WTC11 (cell line): ENCODE results near the gene DMKN. TPM values are rescaled to one million over a fixed set of nuclear protein-coding genes. Genes with fewer than 3 reads are reported as not detected.

Experiments
- ATAC-seq: fragments of 200-7000 bp; cut with Tn5 transposase; 2 replicates; pipeline ENCODE4 v1.10.0; 2021; ENCODE audit warnings: mild to moderate bottlenecking, moderate library complexity
- CTCF ChIA-PET: fragments of 300-600 bp; sonication (Branson Sonifier 250); formaldehyde crosslinking; loops from one replicate; lab custom pipeline; 2021; ENCODE audit warnings: antibody characterized with exemption; lab: Charles Lee
- POLR2A ChIA-PET: fragments of 350-600 bp; sonication (Branson Sonifier 250); formaldehyde crosslinking; loops from one replicate; lab custom pipeline; 2021; ENCODE audit warnings: antibody characterized with exemption; lab: Charles Lee
- DNase-seq: peaks from one replicate; pipeline ENCODE4 v3.0.0; 2021; ENCODE audit warnings: low spot score
- H3K27ac Mint-ChIP-seq: 2 replicates; pipeline ENCODE4 v1.8.0; 2021; ENCODE audit warnings: mixed read lengths
- H3K27me3 Mint-ChIP-seq: 2 replicates; pipeline ENCODE4 v1.8.0; 2021; ENCODE audit warnings: low read depth, mild to moderate bottlenecking, moderate library complexity, mixed read lengths
- H3K36me3 Mint-ChIP-seq: 2 replicates; pipeline ENCODE4 v1.8.0; 2021; ENCODE audit warnings: mixed read lengths
- H3K4me1 Mint-ChIP-seq: 2 replicates; pipeline ENCODE4 v1.8.0; 2022; ENCODE audit warnings: mixed read lengths
- H3K4me3 Mint-ChIP-seq: 2 replicates; pipeline ENCODE4 v1.8.0; 2021; ENCODE audit warnings: mild to moderate bottlenecking, moderate library complexity, mixed read lengths
- H3K9me3 Mint-ChIP-seq: 2 replicates; pipeline ENCODE4 v1.8.0; 2021; ENCODE audit warnings: mixed read lengths
- ARID4B ChIP-seq: sonication (generic); formaldehyde crosslinking; IDR thresholded peaks from 2 replicates; pipeline ENCODE4 v1.8.0; 2023; ENCODE audit warnings: missing genetic modification reagents, mild to moderate bottlenecking, borderline replicate concordance
- ATF2 ChIP-seq: sonication (generic); formaldehyde crosslinking; IDR thresholded peaks from 2 replicates; pipeline ENCODE4 v1.8.1; 2022; ENCODE audit warnings: low read depth, missing genetic modification reagents, borderline replicate concordance
- ATF6 ChIP-seq: sonication (generic); formaldehyde crosslinking; IDR thresholded peaks from 2 replicates; pipeline ENCODE4 v1.8.1; 2023; ENCODE audit warnings: mild to moderate bottlenecking, missing genetic modification reagents
- CREM ChIP-seq: sonication (generic); formaldehyde crosslinking; IDR thresholded peaks from 2 replicates; pipeline ENCODE4 v1.8.1; 2022; ENCODE audit warnings: mild to moderate bottlenecking, missing genetic modification reagents, moderate library complexity
- EMX1 ChIP-seq: fragments of 250-450 bp; sonication (Bioruptor Pico); IDR thresholded peaks from 2 replicates; pipeline ENCODE4 v1.8.0; 2021; ENCODE audit warnings: mild to moderate bottlenecking
- ETV6 ChIP-seq: sonication (generic); formaldehyde crosslinking; IDR thresholded peaks from 2 replicates; pipeline ENCODE4 v1.8.1; 2022; ENCODE audit warnings: mild to moderate bottlenecking, missing genetic modification reagents
- OVOL2 ChIP-seq: fragments of 250-450 bp; sonication (Bioruptor Pico); IDR thresholded peaks from 2 replicates; pipeline ENCODE4 v1.9.0; 2021; ENCODE audit warnings: mild to moderate bottlenecking, borderline replicate concordance
- SMAD3 ChIP-seq: sonication (generic); formaldehyde crosslinking; IDR thresholded peaks from 2 replicates; pipeline ENCODE4 v1.8.0; 2022; ENCODE audit warnings: missing genetic modification reagents, mild to moderate bottlenecking, borderline replicate concordance
- TCF7 ChIP-seq: sonication (generic); formaldehyde crosslinking; IDR thresholded peaks from 2 replicates; pipeline ENCODE4 v1.8.0; 2022; ENCODE audit warnings: mild to moderate bottlenecking, low read depth, missing genetic modification reagents, moderate library complexity
- TEAD1 ChIP-seq: sonication (generic); formaldehyde crosslinking; IDR thresholded peaks from 2 replicates; pipeline ENCODE4 v1.8.0; 2022; ENCODE audit warnings: mild to moderate bottlenecking, missing genetic modification reagents
- ZNF121 ChIP-seq: sonication (generic); formaldehyde crosslinking; IDR thresholded peaks from 2 replicates; pipeline ENCODE4 v1.8.0; 2023; ENCODE audit warnings: missing genetic modification reagents
- ZNF416 ChIP-seq: fragments of 250-450 bp; sonication (Bioruptor Pico); IDR thresholded peaks from 2 replicates; pipeline ENCODE4 v1.9.0; 2021; ENCODE audit warnings: mild to moderate bottlenecking, inconsistent platforms
- total RNA-seq: library from RNA; stranded (reverse); gene quantifications from 3 replicates; pipeline ENCODE4 v1.2.3, GENCODE V29; 2021
- TF ChIP-seq, protein P1 (sequence below): sonication (generic); formaldehyde crosslinking; IDR thresholded peaks from 2 replicates; pipeline ENCODE4 v1.8.1; 2022; ENCODE audit warnings: missing genetic modification reagents, borderline replicate concordance
- TF ChIP-seq, protein P2 (sequence below): sonication (generic); formaldehyde crosslinking; IDR thresholded peaks from 2 replicates; pipeline ENCODE4 v1.8.0; 2023; ENCODE audit warnings: mild to moderate bottlenecking, missing genetic modification reagents
- TF ChIP-seq, protein P3 (sequence below): fragments of 250-450 bp; sonication (Bioruptor Pico); IDR thresholded peaks from 2 replicates; pipeline ENCODE4 v1.9.0; 2021; ENCODE audit warnings: mild to moderate bottlenecking, borderline replicate concordance

Gene DMKN
- total RNA-seq, 1 experiment from 2014 or later: 285 TPM

DNA sequence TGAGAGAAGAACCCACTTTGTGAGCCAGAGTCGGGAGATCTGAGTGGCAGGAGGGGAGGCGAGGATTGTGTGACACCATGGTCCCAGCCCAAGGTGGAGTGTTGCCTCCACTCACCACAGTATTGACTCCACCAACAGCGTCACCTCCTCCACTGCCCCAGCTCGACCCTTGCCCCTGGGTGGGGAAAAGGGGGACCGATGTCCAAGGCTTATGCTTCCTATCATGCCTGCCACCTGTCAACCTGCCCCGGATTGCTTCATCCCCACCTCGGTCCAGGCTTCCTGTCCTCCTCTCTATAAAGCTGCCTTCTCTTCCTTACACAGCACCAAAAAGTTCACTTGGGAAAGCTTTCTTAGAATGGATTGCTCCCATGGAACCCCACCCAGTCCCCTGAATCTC, 7.4 kb downstream of the DMKN start (continued):
- TF ChIP-seq, protein P1, sequence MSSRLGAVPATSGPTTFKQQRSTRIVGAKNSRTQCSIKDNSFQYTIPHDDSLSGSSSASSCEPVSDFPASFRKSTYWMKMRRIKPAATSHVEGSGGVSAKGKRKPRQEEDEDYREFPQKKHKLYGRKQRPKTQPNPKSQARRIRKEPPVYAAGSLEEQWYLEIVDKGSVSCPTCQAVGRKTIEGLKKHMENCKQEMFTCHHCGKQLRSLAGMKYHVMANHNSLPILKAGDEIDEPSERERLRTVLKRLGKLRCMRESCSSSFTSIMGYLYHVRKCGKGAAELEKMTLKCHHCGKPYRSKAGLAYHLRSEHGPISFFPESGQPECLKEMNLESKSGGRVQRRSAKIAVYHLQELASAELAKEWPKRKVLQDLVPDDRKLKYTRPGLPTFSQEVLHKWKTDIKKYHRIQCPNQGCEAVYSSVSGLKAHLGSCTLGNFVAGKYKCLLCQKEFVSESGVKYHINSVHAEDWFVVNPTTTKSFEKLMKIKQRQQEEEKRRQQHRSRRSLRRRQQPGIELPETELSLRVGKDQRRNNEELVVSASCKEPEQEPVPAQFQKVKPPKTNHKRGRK: no peak
- TF ChIP-seq ETV6 (CRISPR knock-in tag) (no peak), EMX1 (CRISPR knock-in tag) (no peak), ATF2 (CRISPR knock-in tag) (no peak)
- TF ChIP-seq, protein P2, sequence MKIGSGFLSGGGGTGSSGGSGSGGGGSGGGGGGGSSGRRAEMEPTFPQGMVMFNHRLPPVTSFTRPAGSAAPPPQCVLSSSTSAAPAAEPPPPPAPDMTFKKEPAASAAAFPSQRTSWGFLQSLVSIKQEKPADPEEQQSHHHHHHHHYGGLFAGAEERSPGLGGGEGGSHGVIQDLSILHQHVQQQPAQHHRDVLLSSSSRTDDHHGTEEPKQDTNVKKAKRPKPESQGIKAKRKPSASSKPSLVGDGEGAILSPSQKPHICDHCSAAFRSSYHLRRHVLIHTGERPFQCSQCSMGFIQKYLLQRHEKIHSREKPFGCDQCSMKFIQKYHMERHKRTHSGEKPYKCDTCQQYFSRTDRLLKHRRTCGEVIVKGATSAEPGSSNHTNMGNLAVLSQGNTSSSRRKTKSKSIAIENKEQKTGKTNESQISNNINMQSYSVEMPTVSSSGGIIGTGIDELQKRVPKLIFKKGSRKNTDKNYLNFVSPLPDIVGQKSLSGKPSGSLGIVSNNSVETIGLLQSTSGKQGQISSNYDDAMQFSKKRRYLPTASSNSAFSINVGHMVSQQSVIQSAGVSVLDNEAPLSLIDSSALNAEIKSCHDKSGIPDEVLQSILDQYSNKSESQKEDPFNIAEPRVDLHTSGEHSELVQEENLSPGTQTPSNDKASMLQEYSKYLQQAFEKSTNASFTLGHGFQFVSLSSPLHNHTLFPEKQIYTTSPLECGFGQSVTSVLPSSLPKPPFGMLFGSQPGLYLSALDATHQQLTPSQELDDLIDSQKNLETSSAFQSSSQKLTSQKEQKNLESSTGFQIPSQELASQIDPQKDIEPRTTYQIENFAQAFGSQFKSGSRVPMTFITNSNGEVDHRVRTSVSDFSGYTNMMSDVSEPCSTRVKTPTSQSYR (CRISPR knock-in tag): no peak

DNA sequence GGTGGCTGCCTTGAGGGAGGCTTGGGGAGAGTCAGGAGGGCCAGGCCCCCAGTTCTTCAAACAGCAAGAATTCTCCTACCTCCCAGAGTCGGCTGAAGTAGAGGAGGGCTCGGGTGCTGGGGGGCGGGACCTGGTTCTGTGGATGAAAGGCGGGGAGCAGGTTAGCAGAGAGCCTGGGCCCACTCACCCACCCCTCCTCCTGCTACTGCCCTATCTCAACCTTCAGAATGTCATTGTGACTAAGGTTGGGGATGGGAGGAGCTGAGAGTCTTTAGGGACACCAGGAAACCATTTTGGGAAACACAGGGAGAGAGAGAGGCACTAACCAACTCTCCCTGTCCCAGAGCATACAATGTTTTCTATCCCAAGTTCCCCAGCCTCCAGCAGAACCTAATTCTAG, 10.7 kb downstream of the DMKN start:
- ChIA-PET CTCF (interaction anchor here (1.0 to 1.1 kb wide), 2 partner anchors 8 to 150 kb away, joined by 4 read pairs; no protein-coding TSS in a partner anchor), POLR2A (interaction anchor here (0.6 to 0.7 kb wide), 2 partner anchors 8 to 122 kb away, joined by 4 to 5 read pairs; no protein-coding TSS in a partner anchor)
- Mint-ChIP-seq H3K9me3 (no peaks in the 10 kb centered on the region), H3K4me1 (0 out of 2 replicates have a peak, but pooled peaks cover 2% of the 10 kb centered on the region), H3K27ac (no peak overlapping the region), H3K27me3 (no peaks in the 10 kb centered on the region), H3K4me3 (no peak overlapping the region), H3K36me3 (peaks cover 83% of the 10 kb centered on the region)
- DNase-seq: no peak
- peak; percentile 18; the same call in 1 of the 2 replicates for ATAC-seq
- TF ChIP-seq, protein P3, sequence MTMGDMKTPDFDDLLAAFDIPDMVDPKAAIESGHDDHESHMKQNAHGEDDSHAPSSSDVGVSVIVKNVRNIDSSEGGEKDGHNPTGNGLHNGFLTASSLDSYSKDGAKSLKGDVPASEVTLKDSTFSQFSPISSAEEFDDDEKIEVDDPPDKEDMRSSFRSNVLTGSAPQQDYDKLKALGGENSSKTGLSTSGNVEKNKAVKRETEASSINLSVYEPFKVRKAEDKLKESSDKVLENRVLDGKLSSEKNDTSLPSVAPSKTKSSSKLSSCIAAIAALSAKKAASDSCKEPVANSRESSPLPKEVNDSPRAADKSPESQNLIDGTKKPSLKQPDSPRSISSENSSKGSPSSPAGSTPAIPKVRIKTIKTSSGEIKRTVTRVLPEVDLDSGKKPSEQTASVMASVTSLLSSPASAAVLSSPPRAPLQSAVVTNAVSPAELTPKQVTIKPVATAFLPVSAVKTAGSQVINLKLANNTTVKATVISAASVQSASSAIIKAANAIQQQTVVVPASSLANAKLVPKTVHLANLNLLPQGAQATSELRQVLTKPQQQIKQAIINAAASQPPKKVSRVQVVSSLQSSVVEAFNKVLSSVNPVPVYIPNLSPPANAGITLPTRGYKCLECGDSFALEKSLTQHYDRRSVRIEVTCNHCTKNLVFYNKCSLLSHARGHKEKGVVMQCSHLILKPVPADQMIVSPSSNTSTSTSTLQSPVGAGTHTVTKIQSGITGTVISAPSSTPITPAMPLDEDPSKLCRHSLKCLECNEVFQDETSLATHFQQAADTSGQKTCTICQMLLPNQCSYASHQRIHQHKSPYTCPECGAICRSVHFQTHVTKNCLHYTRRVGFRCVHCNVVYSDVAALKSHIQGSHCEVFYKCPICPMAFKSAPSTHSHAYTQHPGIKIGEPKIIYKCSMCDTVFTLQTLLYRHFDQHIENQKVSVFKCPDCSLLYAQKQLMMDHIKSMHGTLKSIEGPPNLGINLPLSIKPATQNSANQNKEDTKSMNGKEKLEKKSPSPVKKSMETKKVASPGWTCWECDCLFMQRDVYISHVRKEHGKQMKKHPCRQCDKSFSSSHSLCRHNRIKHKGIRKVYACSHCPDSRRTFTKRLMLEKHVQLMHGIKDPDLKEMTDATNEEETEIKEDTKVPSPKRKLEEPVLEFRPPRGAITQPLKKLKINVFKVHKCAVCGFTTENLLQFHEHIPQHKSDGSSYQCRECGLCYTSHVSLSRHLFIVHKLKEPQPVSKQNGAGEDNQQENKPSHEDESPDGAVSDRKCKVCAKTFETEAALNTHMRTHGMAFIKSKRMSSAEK (CRISPR knock-in tag): no peak
- TF ChIP-seq OVOL2 (CRISPR knock-in tag) (no peak), ARID4B (CRISPR knock-in tag) (no peak), ZNF121 (CRISPR knock-in tag) (no peak), TCF7 (no peak), SMAD3 (CRISPR knock-in tag) (no peak), TEAD1 (CRISPR knock-in tag) (no peak), ZNF416 (CRISPR knock-in tag) (no peak), CREM (no peak), ATF6 (CRISPR knock-in tag) (no peak)
